Hepatocyte (in vitro differentiated cells): ENCODE results near the gene GAA.

Experiments used
- EZH2 ChIP-seq: fragments of 200-600 bp; sonication (generic); IDR thresholded peaks from 2 replicates; pipeline ENCODE4 v1.6.1; 2016; ENCODE audit warnings: antibody characterized with exemption, mild to moderate bottlenecking, borderline replicate concordance
- TF ChIP-seq, protein P1 (sequence below): fragments of 200-600 bp; sonication (generic); IDR thresholded peaks from 2 replicates; pipeline ENCODE4 v1.5.1; 2016; ENCODE audit warnings: antibody characterized with exemption, mild to moderate bottlenecking; ENCODE audit not compliant: poor library complexity

DNA sequence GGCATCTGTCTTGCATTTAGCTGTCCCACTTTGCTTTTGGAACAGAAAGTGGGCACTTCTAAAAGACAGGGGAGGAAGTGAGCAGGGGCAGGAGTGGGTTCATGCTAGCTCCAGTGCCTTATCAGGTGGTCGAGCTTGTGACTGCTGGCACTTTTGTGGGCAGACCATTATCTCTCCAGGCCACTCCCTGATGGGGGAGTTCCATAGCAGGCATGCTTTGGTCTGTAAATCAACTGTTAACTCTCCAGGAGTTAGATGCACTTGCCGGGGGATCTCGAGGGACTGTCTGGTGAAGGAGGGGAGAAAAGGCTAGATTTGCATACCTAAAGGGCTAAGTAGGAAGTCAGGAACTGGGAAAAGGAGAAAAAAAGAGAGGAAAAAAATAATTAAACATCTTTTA lies 59.2 kb downstream of the GAA start:
- TF ChIP-seq, protein P1, sequence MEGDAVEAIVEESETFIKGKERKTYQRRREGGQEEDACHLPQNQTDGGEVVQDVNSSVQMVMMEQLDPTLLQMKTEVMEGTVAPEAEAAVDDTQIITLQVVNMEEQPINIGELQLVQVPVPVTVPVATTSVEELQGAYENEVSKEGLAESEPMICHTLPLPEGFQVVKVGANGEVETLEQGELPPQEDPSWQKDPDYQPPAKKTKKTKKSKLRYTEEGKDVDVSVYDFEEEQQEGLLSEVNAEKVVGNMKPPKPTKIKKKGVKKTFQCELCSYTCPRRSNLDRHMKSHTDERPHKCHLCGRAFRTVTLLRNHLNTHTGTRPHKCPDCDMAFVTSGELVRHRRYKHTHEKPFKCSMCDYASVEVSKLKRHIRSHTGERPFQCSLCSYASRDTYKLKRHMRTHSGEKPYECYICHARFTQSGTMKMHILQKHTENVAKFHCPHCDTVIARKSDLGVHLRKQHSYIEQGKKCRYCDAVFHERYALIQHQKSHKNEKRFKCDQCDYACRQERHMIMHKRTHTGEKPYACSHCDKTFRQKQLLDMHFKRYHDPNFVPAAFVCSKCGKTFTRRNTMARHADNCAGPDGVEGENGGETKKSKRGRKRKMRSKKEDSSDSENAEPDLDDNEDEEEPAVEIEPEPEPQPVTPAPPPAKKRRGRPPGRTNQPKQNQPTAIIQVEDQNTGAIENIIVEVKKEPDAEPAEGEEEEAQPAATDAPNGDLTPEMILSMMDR: no peak
- TF ChIP-seq EZH2: no peak
